NCI-H187 (cell line): ENCODE data around the gene PSMA6.
"Not testable (repeated sequence)": the region's sequence is repeated elsewhere in the genome, so short reads cannot be mapped to it uniquely, and the experiment has no call there.

Source experiments
- DNase-seq, 2 experiments: peaks; one replicate each; lab custom pipeline; 2025; lab: John Stamatoyannopoulos, UW

The PSMA6 gene

DNA sequence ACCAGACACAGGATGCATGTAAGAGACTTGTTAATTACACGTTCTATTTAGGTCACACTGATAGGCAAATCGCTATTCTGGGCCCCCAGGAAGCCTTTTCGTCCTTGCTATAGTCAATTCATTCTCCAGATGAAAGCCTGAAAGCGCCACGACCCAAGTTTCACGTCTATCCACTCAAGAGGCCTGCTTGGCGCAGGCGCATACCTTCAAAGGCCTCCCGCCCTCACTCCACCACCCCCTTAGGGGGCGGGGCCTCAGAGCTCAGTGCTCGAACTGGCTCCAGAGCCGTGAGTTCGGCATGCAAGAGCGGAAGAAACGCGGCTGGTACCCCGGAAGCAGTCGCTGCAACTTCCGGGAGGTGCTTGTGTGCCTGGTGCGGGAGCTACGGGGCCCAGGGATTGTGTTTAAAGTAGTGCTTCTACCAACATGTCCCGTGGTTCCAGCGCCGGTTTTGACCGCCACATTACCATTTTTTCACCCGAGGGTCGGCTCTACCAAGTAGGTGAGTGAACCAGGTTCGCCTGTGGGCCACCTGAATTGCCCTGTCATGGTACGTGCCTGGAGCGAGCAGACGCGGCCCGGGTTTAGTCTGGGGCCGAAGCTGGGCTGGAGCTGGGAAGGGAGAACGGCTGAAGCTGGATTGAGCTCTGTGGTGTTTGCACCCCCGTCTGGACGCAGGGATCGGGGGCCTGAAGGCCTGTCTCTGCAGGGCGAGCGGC is at the start of gene PSMA6:
Gene PSMA6 (plus strand): TSS at position 332 of the 719 bp plus-strand sequence. CDS start 95 bp downstream, at position 427.
- DNase-seq: peak; percentile 97 to 99

DNA sequence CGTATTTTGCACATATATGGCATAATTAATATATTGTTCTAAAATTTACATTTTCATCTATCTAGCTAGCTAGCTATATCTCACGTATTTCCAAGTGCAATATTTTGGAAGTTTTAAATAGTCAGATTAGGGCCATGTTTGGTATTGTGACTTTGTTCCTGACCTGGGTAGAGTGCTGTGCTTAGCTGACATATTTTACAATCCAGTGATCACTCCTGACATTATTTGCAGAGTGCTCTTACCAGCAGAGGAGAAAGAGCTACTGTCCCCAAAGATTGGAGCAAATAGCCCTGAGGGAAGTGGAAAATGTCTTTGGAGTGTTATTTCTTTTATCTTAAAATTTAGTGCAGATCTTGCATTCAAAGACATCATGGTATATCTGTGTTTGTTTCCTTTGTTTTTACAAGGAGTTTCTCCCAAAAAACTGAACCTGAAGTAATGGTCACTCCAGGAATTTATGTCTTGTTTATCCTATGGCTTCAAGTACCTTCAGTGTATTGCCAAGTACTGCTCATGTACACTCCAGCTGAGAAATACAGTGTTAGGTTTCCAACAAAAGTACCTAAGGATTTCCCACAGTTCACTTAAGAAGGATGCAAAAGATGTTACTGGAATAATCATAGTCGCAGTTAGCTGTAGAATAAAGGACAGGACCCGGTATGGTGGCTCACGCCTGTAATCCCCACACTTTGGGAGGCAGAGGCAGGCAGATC is 49.4 kb upstream of the PSMA6 start:
- no peak for DNase-seq

DNA sequence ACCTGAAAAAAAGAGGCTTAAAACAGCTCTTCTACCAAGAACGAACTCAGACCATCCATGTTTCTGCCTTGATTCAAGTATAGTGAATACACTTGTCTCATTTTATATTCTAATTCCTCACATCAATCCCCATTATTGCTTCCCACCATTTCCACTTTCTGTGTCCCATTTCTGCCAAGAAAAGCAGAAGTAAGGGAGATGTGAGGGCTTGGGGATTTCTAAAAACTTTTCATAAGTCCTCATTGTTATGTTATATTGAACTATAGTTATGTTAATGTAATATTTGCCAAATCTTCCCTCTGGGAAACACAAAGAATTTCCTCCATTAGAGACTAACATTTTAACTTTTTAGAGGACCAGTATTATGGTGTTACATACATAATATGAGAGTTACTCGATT is 48.2 kb upstream of the PSMA6 start:
- no peak for DNase-seq

DNA sequence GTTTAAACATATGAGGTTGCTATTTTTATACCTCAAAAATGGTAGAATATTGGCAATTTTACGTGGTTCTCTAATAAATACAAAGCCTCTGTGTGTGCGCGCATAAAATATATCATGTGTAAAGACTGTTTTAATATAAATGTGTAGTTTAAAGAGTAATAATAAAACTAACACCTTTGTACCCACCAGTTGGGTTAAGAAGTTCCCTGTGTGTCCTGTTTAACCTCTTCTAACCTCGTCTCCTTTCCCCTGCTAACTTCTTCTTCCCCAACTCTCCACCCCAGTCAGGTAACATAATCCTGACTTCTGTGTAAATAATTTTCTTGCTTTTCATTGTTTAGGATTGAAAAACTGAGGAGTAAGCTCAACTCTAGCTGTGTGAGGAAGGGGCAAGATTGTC is 47.6 kb upstream of the PSMA6 start:
- no peak for DNase-seq

DNA sequence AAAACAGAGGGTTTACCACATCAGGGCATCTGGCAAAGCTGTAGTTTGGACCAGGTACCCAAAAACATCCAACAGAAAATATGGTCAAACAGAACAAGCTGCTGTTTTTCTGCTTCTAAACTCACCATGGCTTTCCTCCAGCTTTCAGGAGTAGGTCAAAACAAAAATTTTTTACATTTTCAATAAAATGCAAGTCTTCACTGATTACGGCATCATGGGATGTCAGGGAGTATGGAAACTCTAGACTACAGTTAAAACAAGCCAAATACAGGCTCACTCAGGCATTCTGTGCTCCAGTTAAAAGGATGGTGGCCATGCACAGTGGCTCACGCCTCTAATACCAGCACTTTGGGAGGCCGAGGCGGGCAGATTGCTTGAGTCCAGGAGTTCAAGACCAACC is 47.1 kb upstream of the PSMA6 start:
- no peak for DNase-seq

DNA sequence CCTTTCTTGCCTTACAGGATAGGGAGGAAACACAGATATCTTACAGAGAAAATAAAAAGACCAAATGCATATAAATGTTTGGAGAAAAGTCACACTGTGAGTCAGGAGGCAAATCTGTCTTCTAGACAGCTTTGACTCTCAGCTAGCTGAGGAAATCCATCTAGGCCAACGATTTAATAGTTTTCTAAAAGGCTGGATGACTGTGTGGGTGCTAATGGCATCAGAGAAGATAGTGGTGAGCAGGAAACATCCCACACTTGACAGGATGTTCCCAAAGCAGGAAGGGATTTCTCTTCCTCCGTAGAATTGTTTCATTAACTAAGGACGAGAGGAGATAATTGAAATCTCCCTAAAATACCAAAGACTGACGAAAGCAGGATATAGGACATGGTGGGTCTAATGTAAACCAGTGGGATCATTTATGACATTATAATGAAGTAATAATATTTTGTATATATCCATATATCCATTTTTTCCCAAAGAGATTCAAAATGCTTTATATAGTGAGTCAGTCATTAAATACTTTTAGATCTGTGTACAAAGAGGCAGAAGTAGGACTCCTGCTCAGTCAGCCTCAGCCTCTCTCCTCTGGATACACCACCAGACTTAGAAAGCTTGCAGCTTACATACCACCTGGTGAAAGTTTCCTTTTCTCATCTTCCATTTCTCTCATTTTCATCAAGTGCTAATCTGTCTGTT is 44.3 kb upstream of the PSMA6 start:
- DNase-seq: no peak

DNA sequence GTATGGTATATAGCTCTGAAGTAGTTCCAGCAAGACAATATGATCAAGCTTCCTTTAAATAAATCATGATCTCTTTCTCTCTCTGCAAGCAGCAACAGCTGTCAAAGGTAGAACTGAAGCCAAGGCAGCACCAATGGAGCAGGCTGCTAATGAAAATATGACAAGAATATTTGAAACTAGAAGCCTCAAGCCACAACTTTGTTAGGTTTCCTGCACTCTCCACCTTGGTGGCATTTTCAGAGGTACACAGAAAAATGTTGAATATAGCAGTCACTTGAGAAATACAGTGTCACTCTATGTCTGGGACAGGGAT is 43.8 kb upstream of the PSMA6 start:
- DNase-seq: no peak

DNA sequence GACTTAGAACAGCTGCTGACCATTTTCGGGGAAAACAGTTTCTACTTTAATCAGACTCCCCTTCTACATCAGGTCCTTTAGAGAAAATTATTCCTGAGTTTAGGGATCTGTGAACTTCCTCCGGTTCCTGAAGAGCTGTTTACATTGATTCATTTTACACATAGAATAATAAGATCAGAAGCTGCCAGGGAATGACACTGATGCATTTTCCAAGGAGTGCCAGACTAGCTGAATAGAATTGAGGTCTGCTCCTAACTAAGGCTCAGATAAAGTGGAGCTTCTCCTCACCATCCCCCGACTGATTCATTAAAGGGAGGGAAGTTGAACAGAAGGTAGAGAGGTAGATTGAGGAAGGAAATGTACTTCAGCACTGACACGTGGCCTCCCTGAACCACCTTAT is 41.9 kb upstream of the PSMA6 start:
- no peak for DNase-seq

DNA sequence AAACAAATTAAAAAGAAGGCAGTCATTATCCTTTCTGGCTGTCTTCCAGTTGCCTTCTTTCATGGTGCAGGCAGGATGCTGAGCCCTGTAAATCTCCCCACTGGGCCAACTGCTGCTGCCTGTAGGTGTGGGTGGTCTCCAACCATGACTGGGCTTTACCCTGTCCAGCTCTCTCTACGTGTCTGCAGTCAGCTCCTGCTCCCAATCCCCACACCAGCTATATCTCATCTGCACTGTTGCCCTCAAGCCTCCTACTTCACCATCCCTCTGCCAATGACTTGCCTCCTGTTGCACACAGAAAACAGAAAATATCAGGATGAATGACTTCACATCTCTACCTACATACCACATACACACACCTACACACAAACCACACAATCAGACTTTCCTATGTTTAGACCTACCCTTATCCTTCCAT is 39.7 kb upstream of the PSMA6 start:
- no peak for DNase-seq

DNA sequence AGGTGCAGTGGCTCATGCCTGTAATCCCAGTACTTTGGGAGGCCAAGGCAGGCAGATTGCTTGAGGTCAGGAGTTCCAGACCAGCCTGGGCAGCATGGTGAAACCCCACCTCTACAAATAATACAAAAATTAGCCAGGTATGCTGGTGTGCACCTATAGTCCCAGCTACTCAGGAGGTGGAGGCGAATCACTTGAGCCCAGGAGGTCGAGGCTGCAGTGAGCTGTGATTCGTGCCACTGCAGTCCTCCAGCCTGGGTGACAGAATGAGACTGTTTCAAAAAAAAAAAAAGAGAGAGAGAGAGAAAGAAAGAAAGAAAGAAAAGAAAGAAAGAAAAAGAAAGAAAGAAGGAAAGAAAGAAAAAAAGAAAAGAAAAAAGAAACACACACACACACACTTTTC is 39.1 kb upstream of the PSMA6 start:
- DNase-seq: not testable (repeated sequence)

DNA sequence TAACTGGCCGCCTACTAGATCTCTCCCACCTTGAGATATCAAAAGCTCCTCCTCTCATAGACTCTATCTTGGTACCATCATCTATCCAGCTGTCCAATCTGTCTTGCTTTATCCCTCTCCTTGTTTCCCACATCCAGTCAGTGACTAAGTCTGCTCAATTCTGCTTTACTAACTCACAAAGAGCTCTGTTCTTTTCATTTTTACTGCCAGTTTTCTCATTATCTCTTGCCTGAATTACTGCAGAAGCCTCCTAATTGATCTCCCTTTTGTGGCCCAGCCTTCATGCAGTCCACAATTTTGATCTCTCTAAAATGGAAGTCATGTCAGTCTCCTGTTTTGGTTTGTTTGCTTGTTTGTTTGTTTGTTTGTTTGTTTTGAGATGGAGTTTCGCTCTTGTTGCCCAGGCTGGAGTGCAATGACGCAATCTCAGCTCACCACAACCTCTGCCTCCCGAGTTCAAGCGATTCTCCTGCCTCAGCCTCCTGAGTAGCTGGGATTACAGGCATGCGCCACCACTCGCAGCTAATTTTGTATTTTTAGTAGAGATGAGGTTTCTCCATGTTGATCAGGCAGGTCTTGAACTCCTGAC is 38.1 kb upstream of the PSMA6 start:
- DNase-seq: not testable (repeated sequence)

DNA sequence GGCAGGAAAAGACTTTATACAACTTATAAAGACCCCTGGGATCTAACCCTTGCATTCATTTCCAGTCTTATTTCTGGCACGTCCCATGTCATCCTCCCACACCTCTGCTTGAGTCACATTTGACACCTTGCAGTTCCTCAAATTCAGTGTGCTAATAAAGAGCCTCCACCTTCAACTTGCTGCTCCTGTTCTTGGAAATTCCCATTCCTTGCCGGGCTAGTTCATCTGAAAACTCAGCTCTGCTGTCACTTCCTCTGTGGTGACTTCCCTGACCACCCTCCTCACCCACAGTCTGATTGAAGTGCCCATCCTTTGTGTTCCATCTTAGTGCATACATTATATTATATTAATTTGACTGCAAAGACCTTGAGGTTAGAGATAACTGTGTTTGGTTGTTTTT is 37.4 kb upstream of the PSMA6 start:
- no peak for DNase-seq

DNA sequence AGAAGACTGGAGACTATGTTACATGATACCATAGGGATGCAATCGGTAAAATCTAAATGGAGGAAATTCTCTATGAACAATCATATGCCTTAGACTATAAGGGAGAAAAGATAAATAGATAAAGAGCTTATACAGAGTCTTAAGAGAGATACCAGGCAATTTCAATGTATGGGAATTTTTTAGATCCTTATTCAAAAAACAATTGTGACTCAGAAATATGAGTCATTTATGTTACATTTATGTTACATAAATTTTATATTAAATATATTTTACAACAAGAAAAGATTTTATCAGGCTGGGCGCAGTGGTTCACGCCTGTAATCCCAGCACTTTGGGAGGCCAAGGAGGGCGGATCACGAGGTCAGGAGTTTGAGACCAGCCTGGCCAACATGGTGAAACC is 36.5 kb upstream of the PSMA6 start:
- DNase-seq: no peak

DNA sequence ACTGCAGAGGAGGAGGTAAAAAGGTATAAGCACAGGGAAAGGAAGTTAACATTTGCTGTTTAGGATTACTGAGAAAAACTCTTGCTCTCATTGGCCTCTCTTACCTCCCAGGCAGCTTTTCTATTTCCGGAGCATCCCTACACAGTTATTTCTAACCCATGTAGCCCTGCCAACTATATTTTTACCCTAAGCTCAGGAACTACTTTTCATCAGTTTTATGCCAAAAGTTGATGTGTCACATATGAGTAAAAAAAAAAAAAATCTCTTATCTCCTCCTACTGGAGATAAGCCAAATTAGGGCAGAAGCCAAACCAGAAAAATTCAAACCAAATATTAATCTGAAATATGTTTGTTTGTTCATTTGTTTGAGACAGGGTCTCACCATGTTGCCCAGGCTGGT is 34.4 kb upstream of the PSMA6 start:
- no peak for DNase-seq

DNA sequence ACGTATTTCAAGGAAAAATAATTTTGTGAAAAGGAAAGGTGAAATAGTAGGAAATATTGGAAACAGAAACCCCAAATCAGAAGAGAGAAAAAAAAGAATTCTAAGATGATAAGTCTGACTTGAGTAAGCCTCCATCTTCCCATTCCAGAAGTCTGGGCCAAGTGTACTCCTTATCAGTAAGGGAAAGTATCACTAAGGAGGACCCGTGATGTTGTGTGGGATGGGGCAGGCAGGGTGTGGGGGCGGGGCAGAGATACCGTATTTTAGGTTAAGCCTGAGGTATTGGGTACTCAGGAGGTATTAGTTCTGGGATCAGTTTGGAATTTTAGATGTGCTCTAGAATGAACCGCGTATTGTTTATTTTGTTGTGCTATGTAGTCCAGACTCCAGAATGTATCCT is 33.8 kb upstream of the PSMA6 start:
- no peak for DNase-seq

DNA sequence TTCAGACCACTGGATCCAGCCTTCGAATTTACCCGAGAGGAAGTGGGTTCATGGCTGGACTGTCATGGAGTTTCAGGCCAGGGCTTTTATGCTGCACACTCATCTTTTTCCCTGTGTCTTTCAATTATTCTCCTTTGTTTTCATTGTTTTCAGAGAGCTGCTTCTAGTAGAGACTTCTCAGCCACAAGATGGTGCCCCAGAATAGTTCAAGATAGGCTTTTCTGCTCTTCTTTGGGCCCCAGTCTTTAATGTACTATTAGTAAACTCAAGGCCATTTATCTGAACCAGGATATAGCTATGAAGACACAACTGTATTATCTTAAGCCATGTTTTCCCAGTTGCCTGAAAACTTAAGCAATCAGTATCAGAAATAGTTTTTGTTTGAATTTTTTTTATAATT is 30.4 kb upstream of the PSMA6 start:
- no peak for DNase-seq

DNA sequence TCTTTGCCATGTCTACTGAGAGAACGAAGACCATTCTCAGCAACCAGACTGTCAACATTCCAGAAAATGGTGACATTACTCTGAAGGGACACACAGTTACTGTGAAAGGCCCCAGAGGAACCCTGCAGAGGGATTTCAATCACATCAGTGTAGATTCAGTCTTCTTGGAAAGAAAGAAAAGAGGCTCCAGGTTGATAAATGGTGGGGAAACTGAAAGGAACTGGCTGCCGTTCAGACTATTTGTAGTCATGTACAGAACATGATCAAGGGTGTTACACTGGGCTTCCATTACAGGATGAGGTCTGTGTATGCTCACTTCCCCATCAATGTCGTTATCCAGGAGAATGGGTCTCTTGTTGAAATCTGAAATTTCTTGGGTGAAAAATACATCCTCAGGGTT is 29.7 kb upstream of the PSMA6 start:
- no peak for DNase-seq

DNA sequence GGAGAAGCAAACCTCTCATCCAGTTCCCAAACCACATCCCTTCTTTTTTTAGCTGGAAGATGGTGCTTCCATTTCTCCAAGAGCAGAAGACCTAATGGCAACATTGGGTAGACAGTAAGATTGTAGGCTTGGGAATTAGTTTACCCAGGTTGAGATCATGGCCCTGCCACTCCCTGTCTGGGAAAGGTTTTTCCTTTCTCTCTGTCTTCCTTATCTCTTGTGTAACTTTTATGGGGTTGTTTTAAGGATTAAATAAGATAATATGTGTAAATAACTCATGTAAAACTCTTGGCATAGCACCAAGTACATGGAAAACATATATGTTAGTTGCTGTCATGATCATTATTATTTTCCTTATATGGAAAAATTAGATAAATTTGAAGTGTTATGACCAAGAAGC is 23.2 kb upstream of the PSMA6 start:
- DNase-seq: no peak

DNA sequence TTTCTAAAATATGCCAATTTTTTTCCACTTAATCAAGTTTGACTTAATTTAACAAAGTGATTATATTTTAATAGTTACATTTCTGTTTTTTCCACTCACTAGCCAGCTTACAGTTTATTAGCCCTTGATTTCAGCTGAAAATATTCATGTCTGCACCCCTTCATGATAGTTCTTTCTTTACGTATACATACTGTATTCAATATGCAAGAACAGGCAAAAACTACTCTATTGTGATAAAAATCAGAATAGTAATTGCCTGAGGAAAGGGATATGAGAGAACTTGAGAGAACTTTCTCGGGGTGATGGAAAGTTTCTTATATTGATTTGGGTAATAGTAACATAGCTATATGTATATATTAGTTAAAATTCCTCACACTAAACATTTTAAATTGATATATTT is 17.4 kb upstream of the PSMA6 start:
- DNase-seq: no peak

DNA sequence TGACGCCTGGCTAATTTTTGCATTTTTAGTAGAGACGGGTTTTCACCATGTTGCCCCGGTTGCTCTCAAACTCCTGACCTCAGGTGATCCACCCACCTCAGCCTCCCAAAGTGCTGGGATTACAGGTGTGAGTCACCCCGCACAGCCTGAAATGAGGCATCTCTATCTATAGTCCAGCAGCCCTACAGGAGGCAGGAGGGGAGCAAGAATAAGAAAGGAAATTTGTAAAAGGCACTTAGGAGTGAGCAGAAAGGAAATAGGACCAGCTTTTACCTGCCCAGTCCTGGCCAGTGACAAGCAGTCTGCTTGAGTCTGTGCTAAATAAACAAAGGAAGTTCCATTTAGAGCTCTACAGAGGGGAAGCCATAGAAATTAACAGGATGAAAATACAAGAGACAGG is 15.0 kb upstream of the PSMA6 start:
- DNase-seq: no peak

DNA sequence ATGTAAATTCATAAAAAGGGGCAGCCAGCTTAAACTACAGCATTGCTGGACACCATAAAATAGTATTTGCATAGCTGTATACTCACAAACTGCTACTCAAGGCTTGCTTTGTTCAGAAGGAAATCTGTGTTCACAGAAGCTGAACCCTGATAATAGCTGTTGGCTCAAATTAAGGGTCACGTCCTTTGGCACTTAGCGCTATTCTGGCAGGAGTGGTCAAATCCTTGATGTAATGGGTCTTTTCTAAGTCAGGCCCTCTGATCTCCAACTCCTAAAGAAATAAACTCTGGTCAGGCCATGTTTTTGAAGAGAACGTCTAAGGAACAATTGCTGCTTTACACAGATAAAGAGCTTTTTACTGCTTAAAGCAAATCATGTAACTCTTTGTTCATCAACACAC is 12.8 kb upstream of the PSMA6 start:
- DNase-seq: no peak

DNA sequence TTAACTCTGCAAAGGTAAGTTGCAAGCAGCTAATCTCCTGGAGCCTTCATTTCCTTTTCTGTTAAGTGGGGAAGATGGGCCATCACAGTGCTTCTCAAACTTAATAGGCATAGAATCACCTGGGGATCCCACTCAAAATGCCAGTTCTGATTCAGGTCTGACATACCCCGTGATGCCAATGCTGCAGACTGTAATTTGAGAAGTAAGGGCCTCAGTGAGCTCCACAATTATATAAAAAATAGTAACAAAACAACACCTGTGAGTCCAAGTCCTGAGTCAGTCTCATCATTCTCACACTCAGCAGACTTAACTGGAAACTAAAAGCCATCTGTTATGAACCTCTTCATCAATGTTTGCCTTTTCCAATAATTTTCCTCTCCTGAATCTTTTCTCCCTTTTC is 10.8 kb upstream of the PSMA6 start:
- no peak for DNase-seq

DNA sequence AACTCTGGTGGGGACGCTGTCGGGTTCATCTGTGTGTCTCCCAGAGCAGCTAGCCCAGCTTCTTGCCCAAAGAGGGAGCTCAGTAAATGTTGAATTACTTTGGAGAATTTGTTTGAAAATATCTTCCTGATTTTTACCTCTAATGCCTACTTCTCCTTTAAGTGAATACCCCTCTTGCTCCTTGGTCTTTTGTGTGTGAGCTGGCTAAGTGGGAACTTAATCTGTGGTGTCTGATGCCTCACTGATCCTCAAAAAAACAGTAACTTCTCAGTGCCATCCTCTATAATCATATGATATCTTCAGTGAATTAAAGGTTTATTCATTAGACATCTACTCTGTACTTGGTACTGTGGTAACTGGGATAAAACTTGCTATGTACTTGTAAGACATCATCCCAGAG is 7.7 kb upstream of the PSMA6 start:
- DNase-seq: no peak
